CD14-positive monocyte (primary cell): ENCODE results near the gene FBL. TPM values are rescaled to one million over a fixed set of nuclear protein-coding genes. Genes with fewer than 3 reads are reported as not detected.
"Not testable (repeated sequence)": the region's sequence is repeated elsewhere in the genome, so short reads cannot be mapped to it uniquely, and the experiment has no call there.

Source experiments
- DNase-seq, 3 donors: peaks; one replicate each; pipeline ENCODE4 v3.0.0-alpha.2; 2011 to 2022
- H2AFZ ChIP-seq: 2 replicates; pipeline ENCODE4 v1.6.0; 2012; ENCODE audit warnings: mild to moderate bottlenecking, low read depth, low read length, inconsistent platforms; ENCODE audit not compliant: insufficient read depth, poor library complexity, severe bottlenecking
- H3K27ac ChIP-seq, 2 donors: 1 replicate in 1 of 2; 2 replicates in 1 of 2; pipeline ENCODE4 v1.5.1; 2012 to 2013; ENCODE audit warnings: low read length in 2 of 2, control low read depth in 1 of 2, inconsistent platforms in 1 of 2, low read depth in 1 of 2, mild to moderate bottlenecking in 1 of 2
- H3K27me3 ChIP-seq, 2 donors: one replicate each; pipeline versions ENCODE4 v1.6.0 to v1.6.1; 2011 to 2013; ENCODE audit warnings: low read length in 2 of 2; ENCODE audit not compliant: control insufficient read depth in 2 of 2, insufficient read depth in 2 of 2
- H3K36me3 ChIP-seq, 2 donors: replicated peaks in 1 of 2; 1 replicate in 1 of 2; 2 replicates in 1 of 2; pipeline versions ENCODE4 v1.5.1 to v1.6.1; 2012 to 2013; ENCODE audit warnings: low read length in 2 of 2, control low read depth in 1 of 2, inconsistent platforms in 1 of 2, mild to moderate bottlenecking in 1 of 2; ENCODE audit not compliant: insufficient read depth in 2 of 2, control insufficient read depth in 1 of 2
- H3K4me1 ChIP-seq, 2 donors: 1 replicate in 1 of 2; 2 replicates in 1 of 2; pipeline versions ENCODE4 v1.5.1 to v1.6.1; 2012 to 2013; ENCODE audit warnings: low read length in 2 of 2, control low read depth in 1 of 2, inconsistent platforms in 1 of 2, mild to moderate bottlenecking in 1 of 2, moderate library complexity in 1 of 2; ENCODE audit not compliant: insufficient read depth in 2 of 2, control insufficient read depth in 1 of 2
- H3K4me2 ChIP-seq: replicated peaks from 2 replicates; pipeline ENCODE3; 2012; ENCODE audit warnings: low read length, moderate library complexity, mild to moderate bottlenecking; ENCODE audit not compliant: poor library complexity, severe bottlenecking; ENCODE audit errors: extremely low read depth
- H3K4me3 ChIP-seq, 3 experiments: fragments of 200-600 bp in 1 of 3; sonication (generic) in 1 of 3; replicated peaks in 1 of 3; 1 replicate in 2 of 3; 2 replicates in 1 of 3; pipeline ENCODE4 v1.5.1; 2011 to 2013; ENCODE audit warnings: low read length in 3 of 3, mild to moderate bottlenecking in 3 of 3, control low read depth in 2 of 3, low read depth in 2 of 3, inconsistent platforms in 1 of 3, moderate library complexity in 1 of 3
- H3K79me2 ChIP-seq: 2 replicates; pipeline ENCODE4 v1.6.0; 2012; ENCODE audit warnings: mild to moderate bottlenecking, control low read depth, inconsistent platforms, low read length, moderate library complexity; ENCODE audit not compliant: insufficient read depth
- H3K9ac ChIP-seq: 2 replicates; pipeline ENCODE4 v1.6.0; 2017; ENCODE audit warnings: low read length, mild to moderate bottlenecking; ENCODE audit not compliant: insufficient read depth, poor library complexity, severe bottlenecking
- H3K9me3 ChIP-seq, 2 donors: replicated peaks in 1 of 2; 1 replicate in 1 of 2; 2 replicates in 1 of 2; pipeline versions ENCODE4 v1.5.1 to v1.6.1; 2012 to 2013; ENCODE audit warnings: low read length in 2 of 2, control low read depth in 1 of 2; ENCODE audit not compliant: control insufficient read depth in 1 of 2, insufficient read depth in 1 of 2
- H4K20me1 ChIP-seq: 2 replicates; pipeline ENCODE4 v1.6.0; 2012; ENCODE audit warnings: mild to moderate bottlenecking, low read length, control low read depth, moderate library complexity; ENCODE audit not compliant: insufficient read depth
- H3K27ac Mint-ChIP-seq, 7 donors: one replicate each; pipeline ENCODE4 v1.8.0; 2020; ENCODE audit warnings: mild to moderate bottlenecking in 7 of 7, mixed read lengths in 7 of 7, moderate library complexity in 6 of 7, inconsistent platforms in 2 of 7
- H3K27me3 Mint-ChIP-seq, 3 donors: one replicate each; pipeline ENCODE4 v1.8.0; 2021 to 2022; ENCODE audit warnings: low read depth in 3 of 3, mild to moderate bottlenecking in 3 of 3, mixed read lengths in 3 of 3, moderate library complexity in 3 of 3, inconsistent platforms in 1 of 3
- H3K36me3 Mint-ChIP-seq, 2 donors: one replicate each; pipeline ENCODE4 v1.8.0; 2020; ENCODE audit warnings: mixed read lengths in 2 of 2, inconsistent platforms in 1 of 2, mild to moderate bottlenecking in 1 of 2
- H3K4me1 Mint-ChIP-seq: one replicate; pipeline ENCODE4 v1.8.0; 2020; ENCODE audit warnings: mild to moderate bottlenecking, mixed read lengths
- H3K4me3 Mint-ChIP-seq, 2 donors: one replicate each; pipeline ENCODE4 v1.8.0; 2020; ENCODE audit warnings: mild to moderate bottlenecking in 2 of 2, mixed read lengths in 2 of 2, moderate library complexity in 1 of 2
- H3K9me3 Mint-ChIP-seq, 7 donors: one replicate each; pipeline ENCODE4 v1.8.0; 2020 to 2022; ENCODE audit warnings: mixed read lengths in 7 of 7, mild to moderate bottlenecking in 6 of 7, moderate library complexity in 6 of 7, inconsistent platforms in 2 of 7
- CTCF ChIP-seq: fragments of 200-600 bp; IDR thresholded peaks from one replicate; pipeline ENCODE4 v1.8.0; 2022; ENCODE audit warnings: antibody characterized with exemption, mild to moderate bottlenecking
- WGBS: methylation state at CpG from one replicate; pipeline ENCODE4 v1.1.5; 2013; ENCODE audit warnings: missing lambda C conversion rate; ENCODE audit not compliant: insufficient coverage; 5-methylcytosine and 5-hydroxymethylcytosine counted together
- intact Hi-C, 2 donors: fragments of 100-400 bp; cut with micrococcal nuclease; formaldehyde crosslinking; loops; one replicate each; pipeline versions ENCODE4 v1.15.0 to v1.15.1; 2023
- polyA plus RNA-seq, 3 donors: library from polyadenylated mRNA; depleted of rRNA in 1 of 3; unstranded in 2 of 3; stranded (reverse) in 1 of 3; fragments of 300-500 nt in 2 of 3; fragments of >200 nt in 1 of 3; fragmentation: Illumina TruSeq in 2 of 3; gene quantifications; 1 replicate in 2 of 3; 2 replicates in 1 of 3; pipeline ENCODE4 v1.2.3, GENCODE V29; 2012 to 2021

Gene FBL
- polyA plus RNA-seq, 3 donors = 57.1 to 157 (median 60.3) TPM

- Histone ChIP-seq H4K20me1 (no peaks in the 10 kb centered on the region), H3K4me2 (no peak overlapping the region), H3K9me3 (no peaks in the 10 kb centered on the region), H3K9ac (no peak overlapping the region), H3K79me2 (no peaks in the 10 kb centered on the region), H3K4me1 (no peaks in the 10 kb centered on the region), H2AFZ (no peak overlapping the region), H3K27ac (no peak overlapping the region), H3K36me3 (no peaks in the 10 kb centered on the region), H3K27me3 (no peaks in the 10 kb centered on the region), H3K4me3 (no peak overlapping the region)
- H3K27ac Mint-ChIP-seq = no peak overlapping the region
- H3K36me3 Mint-ChIP-seq = peaks cover 0 to 3% of the 10 kb centered on the region in 2 donors
- no peaks in the 10 kb centered on the region for H3K4me1 Mint-ChIP-seq
- peaks cover 1 to 4% (median 2%) of the 10 kb centered on the region in 3 donors for H3K27me3 Mint-ChIP-seq
- H3K9me3 Mint-ChIP-seq = peaks cover 0 to 15% (median 0%) of the 10 kb centered on the region in 7 donors
- no peak for TF ChIP-seq CTCF
- no peak overlapping the region for H3K4me3 Mint-ChIP-seq
- intact Hi-C loops = no loop called here
- DNase-seq = no peak
- WGBS = no CpG with 5 or more reads among the region's 4 CpGs
Measured at GRCh38 chr19:39810424-39810823, 35.8 kb downstream of the FBL start.

- Mint-ChIP-seq H3K27me3 (peaks cover under 1 to 4% (median 3%) of the 10 kb centered on the region in 3 donors), H3K27ac (no peak overlapping the region), H3K36me3 (peaks cover 0 to 3% of the 10 kb centered on the region in 2 donors), H3K4me3 (no peak overlapping the region), H3K9me3 (peaks cover 0 to 15% (median 0%) of the 10 kb centered on the region in 7 donors), H3K4me1 (no peaks in the 10 kb centered on the region)
- no peak overlapping the region for H3K9ac ChIP-seq
- no peaks in the 10 kb centered on the region for H3K27me3 ChIP-seq
- H3K4me3 ChIP-seq = no peak overlapping the region
- H3K9me3 ChIP-seq = no peaks in the 10 kb centered on the region
- no peak overlapping the region for H3K27ac ChIP-seq
- TF ChIP-seq CTCF = no peak
- no peaks in the 10 kb centered on the region for H3K36me3 ChIP-seq
- no peaks in the 10 kb centered on the region for H3K79me2 ChIP-seq
- no peak overlapping the region for H3K4me2 ChIP-seq
- H3K4me1 ChIP-seq = no peaks in the 10 kb centered on the region
- WGBS = 98% methylated on average over 4 of the region's 4 CpGs
- no peak for DNase-seq
- intact Hi-C loops = no loop called here
- H4K20me1 ChIP-seq = no peaks in the 10 kb centered on the region
- H2AFZ ChIP-seq = no peak overlapping the region
Measured at GRCh38 chr19:39809368-39809767, 36.8 kb downstream of the FBL start.

- H3K27me3 ChIP-seq, H4K20me1 ChIP-seq, H3K27ac ChIP-seq, H3K27me3 Mint-ChIP-seq, DNase-seq, H3K36me3 Mint-ChIP-seq, H3K4me3 ChIP-seq, H2AFZ ChIP-seq, H3K9me3 ChIP-seq, H3K79me2 ChIP-seq, H3K36me3 ChIP-seq, H3K9ac ChIP-seq, H3K4me2 ChIP-seq, H3K4me1 Mint-ChIP-seq, H3K4me1 ChIP-seq, intact Hi-C loops: not testable (repeated sequence)
- peaks cover 0 to 15% (median 0%) of the 10 kb centered on the region in 7 donors for H3K9me3 Mint-ChIP-seq
- H3K4me3 Mint-ChIP-seq = peak overlapping the region in 1 of 2 donors; percentile 10
- peak overlapping the region in 1 of 7 donors; percentile 31 for H3K27ac Mint-ChIP-seq
- 79% methylated on average over 2 of the region's 7 CpGs for WGBS
Measured at GRCh38 chr19:39808688-39809087, 37.5 kb downstream of the FBL start.
